ENCODE measurements around the gene PLA2G7.
"Not testable (repeated sequence)": the region's sequence is repeated elsewhere in the genome, so short reads cannot be mapped to it uniquely, and the experiment has no call there.

Gene PLA2G7

DNA sequence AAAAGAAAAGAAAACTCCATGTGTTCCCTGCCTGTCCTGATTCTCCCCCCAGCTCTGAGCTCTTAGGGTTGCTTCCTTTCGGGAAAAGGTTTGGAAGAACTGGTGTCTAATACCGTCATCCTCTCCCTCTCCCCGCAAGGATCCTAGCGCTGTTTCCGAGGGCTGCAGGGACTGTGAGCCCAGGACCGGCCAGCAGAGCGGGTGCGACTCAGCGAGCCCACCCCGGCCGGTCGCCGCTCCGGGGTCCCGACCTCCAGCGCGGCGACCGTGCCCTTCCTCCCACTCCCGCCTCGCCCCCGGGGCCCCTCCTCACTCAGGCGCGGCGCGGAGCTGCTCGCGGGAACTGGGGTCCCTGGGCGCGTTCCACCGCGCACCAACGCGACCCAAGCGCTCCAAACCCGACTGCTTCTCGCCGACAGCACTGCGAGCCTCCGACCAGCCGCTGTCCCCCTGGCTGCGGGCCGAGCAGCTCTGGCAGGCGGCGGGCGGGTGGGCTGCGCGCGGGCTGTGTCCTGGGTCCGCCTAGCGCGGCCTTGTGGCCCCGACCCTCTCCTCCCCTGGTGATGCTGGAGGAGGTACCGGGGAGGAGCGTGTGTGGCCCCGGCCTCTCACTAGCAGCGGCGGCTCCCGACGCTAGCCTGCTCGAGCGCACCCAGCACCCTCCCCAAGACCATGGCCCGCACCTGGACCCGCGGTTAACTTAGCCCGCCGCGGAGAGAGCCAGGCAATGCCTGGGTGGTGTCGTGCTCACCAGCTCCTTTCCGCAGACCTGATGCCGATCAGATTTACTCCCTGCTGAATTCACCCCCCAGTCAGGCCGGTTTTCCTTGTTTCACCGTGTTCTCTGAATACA is at the start of gene PLA2G7:
PLA2G7 (minus strand) TSS at position 509 of the 853 bp plus-strand sequence. CDS start 12,484 bp downstream, outside the sequence.
- no peak for DNase-seq (ENCODE audit: low read depth in 2 of 2)

DNA sequence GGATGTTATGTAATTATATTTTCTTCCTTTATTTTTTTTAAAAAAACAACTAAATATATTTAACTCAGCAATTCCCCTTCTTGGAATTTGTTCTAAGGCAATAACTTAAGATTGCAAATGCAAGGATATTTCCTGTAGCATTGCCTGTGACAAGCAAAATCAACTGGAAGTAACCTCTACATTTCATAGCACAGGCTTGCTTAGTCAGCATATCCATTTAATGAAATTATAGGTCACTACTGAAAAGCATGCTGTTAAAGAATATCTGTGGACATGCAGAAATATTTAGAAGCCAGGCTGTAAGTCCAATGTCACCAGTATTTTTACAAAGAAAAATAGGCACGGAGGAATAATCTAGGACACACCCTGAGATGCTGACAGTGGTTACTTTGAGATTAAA is 49.4 kb upstream of the PLA2G7 start:
- DNase-seq (ENCODE audit: low read depth in 2 of 2) = no peak

DNA sequence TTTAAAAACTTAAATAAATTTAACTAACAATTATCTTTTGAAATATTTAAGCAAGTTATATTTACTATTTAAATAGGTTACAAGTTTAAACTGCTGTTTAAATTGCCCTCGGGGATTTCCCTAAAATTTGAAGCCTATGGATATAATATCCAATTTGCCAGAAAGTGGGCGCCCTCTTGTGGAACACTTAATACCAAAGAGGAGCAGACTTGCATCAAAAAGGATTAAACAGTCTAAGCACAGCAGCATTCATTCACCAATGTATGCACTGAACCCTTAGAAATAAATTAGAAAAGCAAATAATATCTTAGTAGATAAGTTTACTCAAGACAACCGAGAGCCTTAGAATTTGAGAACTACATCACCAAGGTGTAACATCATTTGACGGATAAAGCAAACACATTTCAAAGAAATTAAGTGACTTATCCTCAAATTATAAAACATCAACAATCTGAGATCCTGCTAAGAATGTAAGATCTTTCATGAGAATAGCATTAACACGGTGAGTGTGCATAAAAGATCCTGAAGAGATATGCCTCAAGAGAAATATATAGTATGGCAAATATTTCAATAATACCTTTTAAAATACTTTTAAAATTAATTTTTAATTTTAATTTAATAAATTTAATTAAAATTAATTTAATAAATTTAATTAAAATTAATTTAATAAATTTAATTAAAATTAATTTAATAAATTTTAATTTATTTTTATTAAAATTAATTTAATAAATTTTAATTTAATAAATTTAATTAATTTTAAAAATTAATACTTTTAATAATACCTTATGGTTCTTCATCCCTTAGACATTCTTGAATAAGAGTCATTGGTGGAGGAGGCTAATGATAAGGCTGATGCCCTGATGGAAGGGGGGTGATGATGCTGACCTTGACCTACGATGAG is 46.6 kb upstream of the PLA2G7 start:
- DNase-seq (ENCODE audit: low read depth in 2 of 2) = no peak

DNA sequence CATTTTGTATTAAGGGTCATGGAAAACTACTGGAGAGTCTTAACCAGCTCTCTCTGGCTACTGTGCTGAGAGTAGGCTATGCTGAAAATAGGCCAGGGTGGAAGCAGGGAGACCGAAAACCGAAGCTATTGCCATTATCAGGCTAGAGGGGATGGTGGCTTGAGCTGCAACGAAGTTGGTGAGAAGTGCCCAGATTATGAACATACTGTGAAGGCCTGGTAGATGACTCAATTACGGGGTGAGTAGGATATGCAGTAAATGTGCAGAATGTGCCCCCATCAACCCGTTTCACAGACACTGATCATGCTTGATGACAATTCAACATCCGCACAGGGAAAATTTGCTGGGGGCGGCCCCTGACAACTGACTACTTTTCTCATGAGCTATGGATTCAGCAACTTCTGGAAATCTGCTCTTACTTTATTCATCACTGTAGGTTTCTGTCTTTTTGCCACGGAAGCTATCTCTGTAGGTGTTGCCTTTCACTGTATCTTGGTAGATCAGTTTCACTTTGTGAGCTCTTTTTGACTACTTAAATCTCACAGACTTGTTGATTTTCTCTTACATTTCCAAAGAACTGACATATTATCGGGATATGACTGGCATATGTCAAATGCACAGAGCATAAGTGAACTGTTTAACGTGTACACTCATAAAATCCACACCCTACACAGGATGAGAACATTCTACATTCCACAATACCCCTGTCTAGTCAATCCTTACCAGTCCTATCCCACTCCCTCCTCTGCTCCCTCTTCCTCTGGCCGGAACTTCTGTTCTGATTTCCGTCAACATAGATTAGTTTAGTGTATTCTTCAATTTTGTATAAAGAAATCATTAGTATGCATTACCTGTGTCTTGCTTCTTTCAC is 42.5 kb upstream of the PLA2G7 start:
- no peak for DNase-seq (ENCODE audit: low read depth in 2 of 2)

DNA sequence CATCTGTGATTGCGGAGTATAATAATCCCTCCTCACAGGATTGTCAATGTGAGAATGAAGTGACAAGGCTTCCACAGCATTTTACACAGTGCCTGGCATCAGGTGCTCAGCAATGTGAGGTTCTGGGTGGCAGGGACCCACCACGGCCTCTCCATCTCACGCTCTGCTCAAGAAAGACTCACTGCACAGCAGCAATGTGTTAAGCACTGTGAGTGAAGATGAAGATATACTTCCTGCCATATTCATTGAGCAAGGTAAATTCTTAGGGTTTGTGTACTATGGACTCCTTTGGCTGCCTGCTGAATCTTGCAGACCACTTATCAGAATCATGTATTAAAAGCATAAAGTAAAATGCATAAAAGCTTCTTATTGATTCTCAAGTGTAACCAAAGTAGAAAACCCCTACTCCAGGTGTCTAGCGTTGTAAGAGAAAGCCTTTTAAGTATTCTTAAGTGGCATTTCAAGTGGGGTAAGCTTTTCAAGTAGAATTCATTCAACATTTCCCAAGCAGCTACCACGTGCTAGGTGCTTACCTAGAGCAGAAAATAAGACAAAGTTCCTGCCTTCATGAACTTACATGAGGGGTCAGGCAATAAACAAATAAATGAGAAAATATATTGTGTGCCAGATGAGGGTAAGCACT is 41.0 kb upstream of the PLA2G7 start:
- DNase-seq (ENCODE audit: low read depth in 2 of 2) = no peak

DNA sequence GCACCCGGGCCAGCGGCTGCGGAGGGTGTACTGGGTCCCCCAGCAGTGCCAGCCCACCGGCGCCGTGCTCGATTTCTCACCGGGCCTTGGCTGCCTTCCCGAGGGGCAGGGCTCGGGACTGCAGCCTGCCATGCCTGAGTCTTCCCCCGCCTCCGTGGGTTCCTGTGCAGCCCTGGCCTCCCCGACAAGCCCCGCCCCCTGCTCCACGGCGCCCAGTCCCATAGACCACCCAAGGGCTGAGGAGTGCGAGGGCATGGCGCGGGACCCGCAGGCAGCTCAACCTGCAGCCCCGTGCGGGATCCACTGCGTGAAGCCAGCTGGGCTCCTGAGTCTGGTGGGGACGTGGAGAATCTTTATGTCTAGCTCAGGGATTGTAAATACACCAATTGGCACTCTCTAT is 39.6 kb upstream of the PLA2G7 start:
- not testable (repeated sequence) for DNase-seq (ENCODE audit: low read depth in 2 of 2)

DNA sequence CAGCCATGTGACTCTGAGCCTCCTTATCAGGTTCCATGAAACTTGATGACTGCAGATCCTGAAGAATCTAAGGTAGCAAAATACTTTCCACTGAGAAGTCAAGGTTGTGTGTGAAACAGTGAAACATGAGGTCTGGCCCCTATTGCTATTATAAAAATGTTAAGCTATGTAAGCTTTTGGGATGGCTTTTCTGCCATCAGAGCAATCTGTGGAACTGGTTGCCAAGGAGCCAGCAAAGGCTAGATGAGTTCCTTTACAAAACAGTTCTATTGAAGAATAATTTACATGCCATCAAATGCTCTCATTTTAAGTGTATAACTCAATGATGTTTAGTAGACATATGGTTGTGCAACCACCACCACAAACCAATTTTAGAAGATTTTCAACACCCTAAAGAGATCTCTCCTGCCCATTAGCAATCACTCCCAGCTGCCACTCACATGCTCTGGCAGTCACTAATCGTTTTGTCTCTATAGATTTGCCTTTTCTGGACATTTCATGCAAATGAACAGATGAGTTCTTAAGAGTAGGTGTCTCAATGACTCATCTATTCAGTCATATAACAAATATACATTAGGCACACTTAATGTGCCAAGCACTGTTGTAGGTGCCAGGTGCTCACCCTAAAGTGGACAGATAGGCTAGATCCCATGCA is 38.2 kb upstream of the PLA2G7 start:
- DNase-seq (ENCODE audit: low read depth in 2 of 2) = no peak

DNA sequence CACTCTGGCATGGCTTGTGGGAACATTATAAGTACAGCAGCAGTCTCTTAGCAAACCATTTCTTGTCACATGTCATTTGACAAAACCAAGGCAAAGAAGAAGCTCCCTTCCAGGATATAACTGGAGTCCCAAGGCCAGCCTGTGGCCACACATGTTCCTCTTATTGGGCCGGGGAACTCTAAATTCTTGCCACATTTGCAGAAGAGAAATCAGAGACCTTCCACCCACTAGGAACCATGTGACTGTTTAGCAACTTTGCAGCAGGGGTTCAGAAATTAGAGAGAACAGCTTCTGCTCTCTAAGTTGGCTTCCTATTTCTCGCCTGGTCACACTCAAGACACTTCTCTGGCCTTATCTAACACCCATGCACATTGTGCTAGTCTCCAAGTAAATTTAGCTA is 37.6 kb upstream of the PLA2G7 start:
- DNase-seq (ENCODE audit: low read depth in 2 of 2) = no peak

DNA sequence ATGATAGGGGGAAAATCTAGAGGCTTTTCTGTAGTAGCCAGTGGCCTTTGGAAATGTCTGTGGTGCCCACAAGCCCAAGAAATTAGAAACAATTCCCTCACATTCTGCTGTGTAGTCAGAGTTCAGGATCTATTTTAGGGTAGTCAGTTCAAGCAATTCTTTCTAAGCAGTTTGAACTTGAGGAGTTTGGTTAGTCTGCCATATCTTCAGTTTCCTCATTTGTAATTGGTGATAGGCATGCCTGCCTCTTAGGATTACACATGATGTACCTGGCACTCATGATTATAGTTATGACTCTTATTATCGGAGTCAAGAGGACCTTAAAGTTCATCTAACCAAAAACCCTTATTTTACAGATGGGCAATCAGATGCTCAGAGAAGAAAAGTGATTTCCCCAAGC is 36.8 kb upstream of the PLA2G7 start:
- DNase-seq (ENCODE audit: low read depth in 2 of 2) = no peak

DNA sequence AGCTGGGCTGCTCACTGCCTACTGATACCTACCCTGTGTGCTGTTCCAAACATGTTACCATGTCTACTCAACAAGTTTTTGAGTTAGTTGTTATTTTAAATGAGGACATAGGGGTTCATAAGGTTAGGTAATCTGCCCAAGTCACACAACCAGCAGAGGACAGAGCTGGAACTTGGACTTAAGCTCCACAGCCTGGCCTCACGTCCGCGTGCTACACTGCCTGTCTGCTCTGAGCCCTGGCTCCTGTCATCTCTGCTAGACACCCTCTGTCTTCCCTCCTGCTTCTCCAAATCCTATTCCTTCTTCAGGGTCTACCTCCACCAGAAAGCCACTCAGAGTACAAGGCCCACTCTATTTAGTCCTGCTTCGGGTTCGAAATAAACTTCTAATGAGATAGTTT is 29.8 kb upstream of the PLA2G7 start:
- no peak for DNase-seq (ENCODE audit: low read depth in 2 of 2)

DNA sequence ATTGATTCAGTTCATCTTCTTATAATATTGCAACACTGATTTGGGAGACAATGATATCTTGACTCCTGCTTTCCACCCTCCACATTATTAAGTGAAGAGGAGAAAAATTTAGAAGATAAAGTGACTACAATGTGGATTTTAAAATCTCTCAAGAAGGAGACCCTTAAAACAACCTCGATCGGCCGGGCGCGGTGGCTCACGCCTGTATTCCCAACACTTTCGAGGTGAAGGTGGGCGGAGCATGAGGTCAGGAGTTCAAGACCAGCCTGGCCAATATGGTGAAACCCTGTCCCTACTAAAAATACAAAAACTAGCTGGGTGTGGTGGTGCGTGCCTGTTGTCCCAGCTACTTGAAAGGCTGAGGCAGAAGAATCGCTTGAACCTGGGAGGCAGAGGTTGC is 29.1 kb upstream of the PLA2G7 start:
- DNase-seq (ENCODE audit: low read depth in 2 of 2) = not testable (repeated sequence)

DNA sequence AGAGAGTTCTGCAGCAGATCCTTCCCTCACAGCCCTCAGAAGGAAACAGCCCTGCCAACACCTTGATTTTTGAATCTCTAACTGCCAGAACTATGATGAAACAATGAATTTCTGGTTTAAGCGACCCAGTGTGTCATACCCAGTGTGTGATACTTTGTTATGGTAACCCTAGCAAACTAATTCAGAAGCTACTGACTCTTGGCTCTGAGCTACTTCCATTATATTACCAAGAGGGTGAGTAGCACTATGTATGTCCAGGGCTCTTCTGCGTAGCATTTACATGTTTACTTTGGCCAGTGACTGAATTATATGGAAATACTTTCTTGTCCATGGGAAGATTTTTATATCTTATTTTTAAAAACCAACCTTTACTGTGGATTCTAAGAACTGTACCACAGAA is 28.3 kb upstream of the PLA2G7 start:
- DNase-seq (ENCODE audit: low read depth in 2 of 2) = no peak

DNA sequence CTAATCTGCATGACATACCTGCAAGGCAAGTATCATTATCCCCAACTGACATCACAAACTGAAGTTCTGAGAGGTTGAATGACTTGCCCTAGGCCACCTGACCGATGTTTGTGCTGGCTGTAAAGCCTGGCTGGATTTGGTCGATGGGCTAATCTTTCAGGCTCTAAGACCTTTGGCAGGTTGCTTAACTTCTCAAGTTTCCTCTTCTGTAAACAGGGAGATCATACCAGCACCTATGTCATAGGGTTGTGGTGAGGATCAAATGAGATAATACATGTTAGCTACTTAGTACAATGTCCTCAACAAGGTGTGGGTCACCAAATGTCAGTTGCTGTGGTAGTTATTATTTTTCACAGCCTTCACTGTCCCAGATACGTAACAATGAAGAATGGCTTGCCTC is 25.8 kb upstream of the PLA2G7 start:
- DNase-seq (ENCODE audit: low read depth in 2 of 2) = no peak

DNA sequence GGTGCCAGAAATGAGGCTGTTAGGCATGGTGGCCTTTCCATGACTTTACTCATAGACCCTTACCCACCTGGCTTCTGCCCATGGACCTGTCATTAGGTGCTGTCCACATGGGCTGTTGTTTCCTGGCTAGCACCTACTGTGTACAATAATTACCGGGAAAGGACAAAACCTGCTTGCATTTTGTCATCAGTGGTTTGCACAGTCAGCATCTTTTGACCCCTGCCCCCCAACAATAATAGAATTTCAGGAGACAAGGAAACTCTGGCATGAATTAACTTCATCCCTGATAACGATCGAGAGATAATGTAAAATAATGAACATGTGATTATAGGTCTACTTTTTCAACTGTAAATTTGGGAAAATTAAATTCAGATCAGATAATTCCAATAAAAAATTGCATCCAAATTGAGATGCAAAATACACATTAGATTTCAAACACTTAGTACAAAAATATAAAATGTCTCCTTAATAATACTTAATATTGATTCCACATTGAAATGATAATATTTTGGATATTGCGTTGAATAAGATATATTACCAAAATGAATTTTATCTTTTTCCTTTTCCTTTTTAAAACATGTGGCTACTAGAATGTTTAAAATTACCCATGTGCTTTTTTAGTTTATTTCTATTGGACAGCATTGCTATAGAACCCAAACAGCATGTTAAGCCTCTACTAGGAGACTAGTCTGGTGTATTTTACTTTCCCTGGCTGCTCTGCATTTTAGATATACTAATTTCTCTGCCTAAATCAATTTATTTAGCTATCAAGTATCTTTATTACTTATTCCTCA is 24.0 kb upstream of the PLA2G7 start:
- DNase-seq (ENCODE audit: low read depth in 2 of 2) = no peak

DNA sequence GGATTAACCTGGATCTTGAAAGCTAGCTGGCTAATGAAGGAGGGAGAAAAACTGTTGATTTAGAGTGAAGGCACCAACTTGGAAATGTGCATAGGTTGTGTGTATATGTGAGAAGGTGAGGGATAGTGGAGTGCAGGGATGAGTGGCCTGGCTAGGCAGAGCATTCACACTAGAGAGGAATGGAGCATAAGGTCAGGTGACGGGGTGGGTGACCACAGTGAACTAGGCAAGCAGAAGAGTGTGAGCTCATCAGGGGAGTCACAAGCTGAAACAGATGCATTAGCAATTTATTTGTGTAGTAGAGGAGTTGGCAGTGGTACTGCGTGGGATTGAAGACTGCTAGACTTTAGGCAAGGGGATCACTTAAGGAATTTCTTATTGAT is 22.0 kb upstream of the PLA2G7 start:
- no peak for DNase-seq (ENCODE audit: low read depth in 2 of 2)

DNA sequence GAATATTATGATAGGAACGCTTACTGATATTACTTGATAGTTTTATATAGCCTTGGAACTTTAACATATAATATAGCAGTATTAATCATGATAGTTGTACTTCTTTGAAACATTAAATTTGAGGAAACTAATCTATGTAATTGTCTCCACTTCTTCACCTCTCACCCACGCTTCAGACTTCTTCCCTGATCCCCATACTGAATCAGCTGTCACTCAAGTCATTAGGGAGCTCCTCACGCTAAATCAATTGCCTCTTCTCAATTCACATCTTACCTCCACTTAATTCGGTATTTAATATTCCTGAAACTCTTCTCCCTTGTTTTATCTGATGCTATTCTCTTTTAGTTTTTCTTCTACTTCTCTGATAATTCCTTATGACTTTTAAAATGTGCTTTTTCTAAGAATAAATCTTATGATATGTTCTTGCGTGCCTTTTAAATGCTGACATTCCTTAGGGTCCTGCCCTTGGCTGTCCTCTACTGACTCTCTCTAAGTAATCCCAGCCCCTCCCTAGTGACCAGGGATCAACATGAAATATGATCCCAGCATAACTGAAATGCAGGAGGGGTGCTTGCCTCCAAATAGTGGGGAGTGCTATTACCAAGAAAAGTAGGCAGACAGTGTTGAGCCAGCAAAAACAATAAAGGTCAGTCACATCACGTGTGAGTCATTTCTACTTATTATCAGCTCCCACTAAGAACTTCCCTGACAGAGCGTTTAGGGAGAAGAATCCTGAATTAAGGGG is 21.5 kb upstream of the PLA2G7 start:
- DNase-seq (ENCODE audit: low read depth in 2 of 2) = no peak

DNA sequence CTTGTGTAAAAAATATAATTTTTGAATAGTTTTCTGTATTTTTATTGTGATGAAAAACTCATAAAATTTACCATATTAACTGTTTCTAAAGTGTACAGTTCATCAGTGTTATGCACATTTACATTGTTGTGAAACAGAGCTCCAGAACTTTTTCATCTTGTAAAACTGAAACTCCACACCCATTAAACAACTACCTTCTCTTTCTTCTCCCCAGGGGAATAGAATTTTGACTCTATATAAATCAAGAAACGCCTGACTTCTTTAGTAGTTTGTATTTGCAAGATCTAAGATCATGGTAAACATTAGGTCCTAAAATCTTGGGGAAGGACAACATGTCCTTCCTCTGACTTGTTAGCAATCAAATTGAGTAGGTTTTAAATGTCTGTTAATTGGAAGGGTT is 20.7 kb upstream of the PLA2G7 start:
- DNase-seq (ENCODE audit: low read depth in 2 of 2) = no peak

DNA sequence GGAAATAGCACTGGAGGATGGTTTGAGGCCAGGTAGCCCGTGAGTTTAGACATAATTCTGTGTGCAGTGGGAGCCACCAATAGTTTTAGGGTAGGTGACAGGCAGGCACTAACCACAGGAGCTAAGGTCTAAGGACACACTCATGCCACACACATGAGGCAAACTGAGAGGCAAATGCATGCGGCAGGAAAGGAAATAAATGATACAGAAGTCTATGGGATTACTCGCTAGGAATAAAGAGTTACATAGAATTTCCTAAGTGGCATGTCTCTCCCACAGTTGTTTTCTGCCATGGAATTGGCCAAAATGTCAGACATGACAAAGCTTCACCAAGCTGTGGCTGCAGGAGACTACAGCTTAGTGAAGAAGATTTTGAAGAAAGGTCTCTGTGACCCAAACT is 16.5 kb upstream of the PLA2G7 start:
- no peak for DNase-seq (ENCODE audit: low read depth in 2 of 2)

DNA sequence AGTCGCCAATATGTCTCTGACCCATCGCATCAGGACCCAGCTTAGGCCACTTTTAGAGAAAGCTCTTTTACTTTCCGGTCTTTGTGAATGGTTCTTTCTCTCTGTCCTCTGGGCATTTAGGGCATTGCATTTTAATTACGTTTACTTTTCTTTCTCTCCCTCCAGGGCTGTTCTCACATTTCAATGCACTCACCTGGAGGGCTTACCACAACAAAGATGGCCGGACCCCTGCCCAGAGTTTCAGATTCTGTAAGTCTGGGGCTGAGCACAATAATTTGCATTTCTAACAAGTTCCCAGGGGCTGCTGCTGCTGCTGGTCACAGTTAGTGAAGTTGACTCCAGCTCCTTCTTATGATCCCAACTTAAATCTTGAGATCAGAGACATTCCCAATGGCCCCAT is 14.6 kb upstream of the PLA2G7 start:
- DNase-seq (ENCODE audit: low read depth in 2 of 2) = no peak

Data from activated CD8-positive, alpha-beta memory T cell treated with anti-CD3 and anti-CD28 coated beads for 4 hours (primary cell).